HEK293 (cell line): ENCODE data around the gene DDX24.

Experiments
- CTCF ChIA-PET: fragments of 350-600 bp; formaldehyde crosslinking; extraction: SDS; loops from one replicate; lab custom pipeline; 2021; ENCODE audit warnings: antibody characterized with exemption; lab: Yijun Ruan, JAX
- POLR2A ChIA-PET: fragments of 300-600 bp; formaldehyde crosslinking; extraction: SDS; loops from one replicate; lab custom pipeline; 2020; ENCODE audit warnings: antibody characterized with exemption, inconsistent platforms; lab: Yijun Ruan, JAX
- H3K27ac ChIP-seq: fragments of 200-500 bp; sonication (Bioruptor generic); 2 replicates; pipeline ENCODE4 v1.5.1; 2014; ENCODE audit warnings: low read depth, low read length, control low read depth, inconsistent platforms; ENCODE audit errors: extremely low read depth
- H3K36me3 ChIP-seq, 2 experiments: fragments of 200-500 bp in 1 of 2; sonication (Bioruptor generic) in 1 of 2; 1 replicate in 1 of 2; 2 replicates in 1 of 2; pipeline ENCODE4 v1.5.1; 2014 to 2017; ENCODE audit warnings: inconsistent platforms in 2 of 2, low read length in 2 of 2; ENCODE audit not compliant: control insufficient read depth in 2 of 2, insufficient read depth in 1 of 2
- H3K4me1 ChIP-seq: fragments of 200-500 bp; sonication (Bioruptor generic); 2 replicates; pipeline ENCODE4 v1.5.1; 2014; ENCODE audit warnings: mild to moderate bottlenecking, low read length, inconsistent platforms; ENCODE audit not compliant: control insufficient read depth, insufficient read depth
- H3K4me3 ChIP-seq: 2 replicates; pipeline ENCODE4 v1.5.1; 2011; ENCODE audit warnings: low read depth, mild to moderate bottlenecking, control low read depth, low read length, moderate library complexity
- H3K9me3 ChIP-seq: fragments of 200-500 bp; sonication (Bioruptor generic); 2 replicates; pipeline ENCODE4 v1.5.1; 2014; ENCODE audit warnings: low read depth, low read length, inconsistent platforms; ENCODE audit not compliant: control insufficient read depth, insufficient read depth
- KLF17 ChIP-seq: fragments of 450-650 bp; formaldehyde crosslinking; IDR thresholded peaks from 2 replicates; pipeline ENCODE4 v1.5.1; 2016; ENCODE audit warnings: missing biosample characterization, missing genetic modification characterization
- PBX3 ChIP-seq: sonication (generic); formaldehyde crosslinking; IDR thresholded peaks from 2 replicates; pipeline ENCODE4 v1.8.1; 2022; ENCODE audit warnings: mild to moderate bottlenecking, moderate library complexity, missing genetic modification reagents
- PRDM1 ChIP-seq: fragments of 450-650 bp; formaldehyde crosslinking; IDR thresholded peaks from 2 replicates; pipeline ENCODE4; 2016; ENCODE audit warnings: missing biosample characterization, missing genetic modification characterization
- YY2 ChIP-seq: fragments of 450-650 bp; formaldehyde crosslinking; IDR thresholded peaks from 2 replicates; pipeline ENCODE4 v1.5.1; 2016; ENCODE audit warnings: missing biosample characterization, missing genetic modification characterization
- ZBTB1 ChIP-seq: fragments of 450-650 bp; formaldehyde crosslinking; IDR thresholded peaks from 2 replicates; pipeline ENCODE4 v1.5.1; 2016; ENCODE audit warnings: missing biosample characterization, missing genetic modification characterization
- ZBTB11 ChIP-seq: fragments of 450-650 bp; formaldehyde crosslinking; conservative IDR thresholded peaks from 2 replicates; pipeline ENCODE4 v1.5.1; 2016; ENCODE audit warnings: low read depth, missing biosample characterization, missing genetic modification characterization
- ZBTB20 ChIP-seq: fragments of 450-650 bp; formaldehyde crosslinking; IDR thresholded peaks from 2 replicates; pipeline ENCODE4 v1.5.1; 2016; ENCODE audit warnings: missing biosample characterization, missing genetic modification characterization
- ZEB2 ChIP-seq: fragments of 450-650 bp; formaldehyde crosslinking; IDR thresholded peaks from 2 replicates; pipeline ENCODE4 v1.5.1; 2016; ENCODE audit warnings: missing biosample characterization, missing genetic modification characterization
- ZNF157 ChIP-seq: fragments of 450-650 bp; formaldehyde crosslinking; IDR thresholded peaks from 2 replicates; pipeline ENCODE4 v1.5.1; 2016; ENCODE audit warnings: missing biosample characterization, missing genetic modification characterization
- ZNF175 ChIP-seq: fragments of 450-650 bp; formaldehyde crosslinking; IDR thresholded peaks from 2 replicates; pipeline ENCODE4 v1.5.1; 2016; ENCODE audit warnings: missing biosample characterization, missing genetic modification characterization
- ZNF26 ChIP-seq: fragments of 450-650 bp; formaldehyde crosslinking; IDR thresholded peaks from 2 replicates; pipeline ENCODE4 v1.5.1; 2016; ENCODE audit warnings: missing biosample characterization, missing genetic modification characterization
- ZNF354C ChIP-seq: fragments of 450-650 bp; formaldehyde crosslinking; IDR thresholded peaks from 2 replicates; pipeline ENCODE4 v1.5.1; 2016; ENCODE audit warnings: missing biosample characterization, missing genetic modification characterization, low read depth, borderline replicate concordance
- ZNF449 ChIP-seq: fragments of 450-650 bp; formaldehyde crosslinking; IDR thresholded peaks from 2 replicates; pipeline ENCODE4 v1.5.1; 2017; ENCODE audit warnings: missing biosample characterization, mild to moderate bottlenecking, missing genetic modification characterization, moderate library complexity
- ZNF473 ChIP-seq: fragments of 450-650 bp; formaldehyde crosslinking; IDR thresholded peaks from 2 replicates; pipeline ENCODE4 v1.5.1; 2017; ENCODE audit warnings: missing biosample characterization, missing genetic modification characterization
- ZNF529 ChIP-seq: fragments of 450-650 bp; formaldehyde crosslinking; IDR thresholded peaks from 2 replicates; pipeline ENCODE4 v1.5.1; 2017; ENCODE audit warnings: missing genetic modification characterization, missing biosample characterization; ENCODE audit not compliant: insufficient replicate concordance
- ZNF530 ChIP-seq: fragments of 450-650 bp; formaldehyde crosslinking; IDR thresholded peaks from 2 replicates; pipeline ENCODE4 v1.5.1; 2016; ENCODE audit warnings: low read depth, missing biosample characterization, missing genetic modification characterization
- ZNF549 ChIP-seq: fragments of 450-650 bp; IDR thresholded peaks from 2 replicates; pipeline ENCODE4 v1.5.1; 2018; ENCODE audit warnings: missing biosample characterization, missing genetic modification characterization, mild to moderate bottlenecking, inconsistent platforms, moderate library complexity
- ZNF629 ChIP-seq: fragments of 450-650 bp; formaldehyde crosslinking; IDR thresholded peaks from 2 replicates; pipeline ENCODE4 v1.5.1; 2017; ENCODE audit warnings: missing biosample characterization, missing genetic modification characterization
- ZNF664 ChIP-seq: fragments of 450-650 bp; formaldehyde crosslinking; IDR thresholded peaks from 2 replicates; pipeline ENCODE4 v1.5.1; 2016; ENCODE audit warnings: missing biosample characterization, missing genetic modification characterization
- ZNF76 ChIP-seq: fragments of 450-650 bp; formaldehyde crosslinking; IDR thresholded peaks from 2 replicates; pipeline ENCODE4; 2016; ENCODE audit warnings: low read depth, missing biosample characterization, missing genetic modification characterization, borderline replicate concordance
- TF ChIP-seq, protein P1 (sequence below): fragments of 450-650 bp; formaldehyde crosslinking; IDR thresholded peaks from 2 replicates; pipeline ENCODE4 v1.5.1; 2016; ENCODE audit warnings: missing biosample characterization, missing genetic modification characterization

The DDX24 gene

GRCh38 chr14:94044476-94045091 is 36.4 kb downstream of the DDX24 start (continued):
- no peak for TF ChIP-seq ZNF26 (tag by site-specific recombination)
- no peak for TF ChIP-seq ZNF529 (tag by site-specific recombination)

- H3K9me3 ChIP-seq = no peaks in the 10 kb centered on the region
- TF ChIP-seq ZNF449 (tag by site-specific recombination) (no peak), ZNF549 (no peak), ZNF530 (no peak), ZNF175 (no peak), ZBTB1 (tag by site-specific recombination) (no peak), PBX3 (no peak), YY2 (tag by site-specific recombination) (no peak), ZNF473 (tag by site-specific recombination) (no peak), ZNF76 (tag by site-specific recombination) (no peak), ZNF664 (tag by site-specific recombination) (no peak), ZBTB20 (tag by site-specific recombination) (no peak)
- TF ChIP-seq, all 188 proteins: peak for 0
- Histone ChIP-seq H3K36me3 (peaks cover 9 to 65% of the 10 kb centered on the region in 2 experiments; a peak in 2 of 3 replicates), H3K4me1 (no peaks in the 10 kb centered on the region), H3K4me3 (no peak overlapping the region), H3K27ac (no peak overlapping the region)
- POLR2A ChIA-PET = no interaction called here
- CTCF ChIA-PET = interaction anchor here (0.6 kb wide), 1 partner anchor 91 kb away, joined by 4 read pairs; no protein-coding TSS in a partner anchor
Observed at GRCh38 chr14:94043756-94044475, 37.1 kb downstream of the DDX24 start.

DNA sequence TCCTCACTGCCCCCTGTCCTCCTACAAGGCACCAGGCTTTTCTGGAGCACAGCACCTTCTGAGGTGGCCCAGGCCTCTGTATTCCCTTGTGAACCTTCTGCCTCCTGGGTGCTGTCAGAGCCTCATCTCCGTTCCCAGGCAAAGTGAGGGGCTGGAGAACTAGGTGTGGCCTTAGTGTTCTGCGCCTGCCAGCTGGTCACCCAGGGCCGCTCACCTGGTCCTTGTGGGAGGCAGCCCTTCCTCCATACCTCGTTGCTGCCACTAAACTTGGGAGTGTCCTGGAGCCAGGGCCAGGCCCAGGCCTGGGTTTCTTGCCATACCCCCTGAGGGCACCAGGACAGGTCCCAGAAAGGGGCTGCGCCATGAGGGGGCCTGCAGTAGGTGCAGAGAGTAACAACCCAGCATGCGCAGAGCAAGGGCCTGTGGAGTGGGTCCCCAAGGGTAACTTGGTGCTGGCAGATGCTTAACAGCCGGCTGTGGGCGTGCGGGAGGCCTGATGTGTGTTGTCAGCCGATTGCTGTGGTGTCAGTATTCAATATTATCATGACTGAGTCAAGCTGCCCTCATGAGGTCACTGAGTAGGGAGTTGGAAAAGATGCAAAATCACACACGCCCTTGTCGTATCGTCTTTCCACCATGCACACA is 37.8 kb downstream of the DDX24 start:
- ChIA-PET POLR2A (no interaction called here), CTCF (interaction anchor here (1.2 kb wide), 1 partner anchor 93 kb away, joined by 3 read pairs; no protein-coding TSS in a partner anchor)
- H3K27ac ChIP-seq = no peak overlapping the region
- no peaks in the 10 kb centered on the region for H3K4me1 ChIP-seq
- no peaks in the 10 kb centered on the region for H3K9me3 ChIP-seq
- peaks cover 9 to 58% of the 10 kb centered on the region in 2 experiments; a peak in 2 of 3 replicates for H3K36me3 ChIP-seq
- H3K4me3 ChIP-seq = no peak overlapping the region
- TF ChIP-seq, protein P1, sequence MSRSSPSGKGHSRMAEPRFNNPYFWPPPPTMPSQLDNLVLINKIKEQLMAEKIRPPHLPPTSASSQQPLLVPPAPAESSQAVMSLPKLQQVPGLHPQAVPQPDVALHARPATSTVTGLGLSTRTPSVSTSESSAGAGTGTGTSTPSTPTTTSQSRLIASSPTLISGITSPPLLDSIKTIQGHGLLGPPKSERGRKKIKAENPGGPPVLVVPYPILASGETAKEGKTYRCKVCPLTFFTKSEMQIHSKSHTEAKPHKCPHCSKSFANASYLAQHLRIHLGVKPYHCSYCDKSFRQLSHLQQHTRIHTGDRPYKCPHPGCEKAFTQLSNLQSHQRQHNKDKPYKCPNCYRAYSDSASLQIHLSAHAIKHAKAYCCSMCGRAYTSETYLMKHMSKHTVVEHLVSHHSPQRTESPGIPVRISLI (tag by site-specific recombination) = no peak
- TF ChIP-seq ZNF157 (tag by site-specific recombination) (no peak), KLF17 (tag by site-specific recombination) (peak; percentile 92), PRDM1 (tag by site-specific recombination) (no peak), ZBTB20 (tag by site-specific recombination) (peak; percentile 69), ZNF354C (no peak), ZNF629 (tag by site-specific recombination) (0 out of 2 replicates have a peak, but pooled peaks have one; percentile 34), ZEB2 (tag by site-specific recombination) (no peak), ZBTB11 (tag by site-specific recombination) (no peak)
